ENCODE measurements around the gene VPREB3.
"Not testable (repeated sequence)": the region's sequence is repeated elsewhere in the genome, so short reads cannot be mapped to it uniquely, and the experiment has no call there.

The VPREB3 gene

GRCh38 chr22:23744485-23744884 is 9.7 kb downstream of the VPREB3 start:
- in situ Hi-C loops (cut with MboI; ENCODE audit: low sequenced_read_pairs), result no loop called here

DNA sequence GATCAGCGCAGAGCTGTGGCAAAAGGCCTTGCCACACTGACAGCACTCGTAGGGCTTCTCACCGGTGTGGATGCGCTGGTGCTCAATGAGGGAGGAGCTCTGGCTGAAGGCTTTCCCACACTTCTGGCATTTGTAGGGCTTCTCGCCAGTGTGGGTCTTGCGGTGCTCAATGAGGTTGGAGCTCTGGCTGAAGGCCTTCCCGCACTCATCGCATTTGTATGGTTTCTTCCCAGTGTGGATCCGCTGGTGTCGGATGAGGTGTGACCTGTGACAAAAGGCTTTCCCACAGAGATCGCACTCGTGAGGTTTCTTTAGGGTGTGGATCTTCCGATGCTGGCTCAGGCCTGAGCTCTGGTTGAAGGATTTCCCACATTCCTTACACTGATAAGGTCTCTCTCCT is 10.2 kb downstream of the VPREB3 start:
- in situ Hi-C loops (cut with MboI; ENCODE audit: low sequenced_read_pairs), result no loop called here

DNA sequence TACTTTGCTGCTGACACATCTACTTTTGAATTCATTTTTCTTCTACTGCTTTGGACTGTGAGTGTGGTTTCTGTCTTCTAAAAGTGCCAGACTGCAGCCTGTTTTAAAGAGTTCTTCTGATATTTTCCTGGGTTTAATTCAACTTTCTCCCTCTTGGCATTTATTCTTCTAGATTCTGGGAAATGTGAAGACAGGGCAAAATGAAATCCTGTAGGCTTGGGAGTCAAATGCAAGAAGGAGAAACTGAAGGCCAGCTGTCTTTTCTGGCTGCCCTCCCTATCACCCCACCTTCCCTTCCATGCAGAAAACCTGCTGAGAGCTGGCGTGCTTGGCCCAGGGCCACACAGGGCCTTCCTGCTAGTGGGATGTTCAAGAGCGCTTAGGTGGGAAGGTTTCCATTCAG is 10.9 kb downstream of the VPREB3 start:
- in situ Hi-C loops (cut with MboI; ENCODE audit: low sequenced_read_pairs), result no loop called here

DNA sequence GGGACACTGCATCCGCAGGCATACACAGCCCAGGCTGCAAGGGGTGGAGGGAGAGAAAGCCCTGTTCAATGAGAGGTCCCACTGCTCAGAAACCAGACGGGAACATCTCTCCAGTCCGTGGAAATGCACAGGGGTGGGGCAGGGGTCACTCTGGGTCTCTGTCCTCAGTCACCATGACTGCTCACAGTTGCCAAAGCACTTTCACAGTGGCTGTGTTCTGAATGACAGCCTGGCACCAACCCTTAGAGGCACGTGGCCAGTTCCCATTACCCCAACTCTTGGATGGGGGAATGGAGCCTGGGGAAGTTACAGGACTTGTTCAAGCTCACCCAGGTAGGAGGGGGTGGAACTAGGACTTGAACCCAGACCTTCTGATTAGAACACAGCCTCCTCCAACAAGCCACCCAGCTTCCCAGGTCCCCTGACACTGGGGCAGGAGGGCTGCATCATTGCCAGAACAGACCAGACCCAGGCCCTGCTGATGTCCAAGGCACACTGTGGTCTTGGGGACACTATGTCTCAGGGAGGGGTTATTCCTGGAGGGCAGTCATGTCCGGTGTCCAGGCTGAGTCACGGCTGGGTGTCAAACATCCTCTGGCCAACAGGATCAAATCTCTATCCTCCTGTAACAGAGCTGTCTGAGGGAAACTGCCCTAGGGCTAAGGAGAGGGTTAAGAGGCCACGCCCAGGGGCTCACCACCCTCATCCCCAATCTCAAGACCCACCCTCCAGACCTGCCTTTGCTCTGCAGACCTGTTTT is 11.5 kb downstream of the VPREB3 start:
- in situ Hi-C loops (cut with MboI; ENCODE audit: low sequenced_read_pairs), result no loop called here

DNA sequence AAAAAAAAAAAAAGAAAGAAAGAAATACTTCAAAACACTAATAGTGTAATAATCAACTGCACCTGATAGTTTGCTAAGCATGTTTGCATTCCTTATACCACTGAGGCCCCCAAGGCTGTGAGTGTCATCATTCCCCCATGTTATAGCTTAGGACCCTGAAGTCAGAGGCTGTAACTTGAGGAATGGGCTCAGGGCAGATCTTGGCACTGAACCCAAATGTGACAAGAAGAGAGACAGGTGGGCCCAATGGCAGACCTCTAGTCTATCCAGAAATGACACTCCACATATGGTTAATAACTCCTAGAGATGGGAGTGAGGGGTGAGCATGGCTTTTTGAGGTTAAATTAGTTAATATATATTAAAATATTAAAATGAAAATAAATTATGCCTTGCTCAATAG is 16.5 kb downstream of the VPREB3 start:
- in situ Hi-C loops (cut with MboI; ENCODE audit: low sequenced_read_pairs), result no loop called here

GRCh38 chr22:23728108-23728507 is 26.1 kb downstream of the VPREB3 start:
- in situ Hi-C loops (cut with MboI; ENCODE audit: low sequenced_read_pairs), result not testable (repeated sequence)

DNA sequence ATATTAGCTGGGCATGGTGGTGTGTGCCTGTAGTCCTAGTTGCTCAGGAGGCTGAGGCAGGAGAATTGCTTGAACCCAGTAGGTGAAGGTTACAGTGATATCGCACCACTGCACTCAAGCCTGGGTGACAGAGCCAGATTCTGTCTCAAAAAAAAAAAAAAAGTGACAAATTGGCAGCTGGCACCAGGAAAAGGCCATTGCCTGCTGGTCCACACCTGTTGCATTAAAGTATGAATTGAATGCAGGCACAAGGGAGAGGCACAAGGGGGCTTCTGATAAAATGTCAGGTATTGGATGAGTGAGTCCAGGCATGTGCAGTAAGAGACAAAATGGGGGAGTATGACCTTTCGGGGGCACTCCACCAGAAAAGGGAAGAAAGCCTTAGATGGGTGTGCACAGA is 31.5 kb downstream of the VPREB3 start:
- in situ Hi-C loops (cut with MboI; ENCODE audit: low sequenced_read_pairs), result no loop called here

DNA sequence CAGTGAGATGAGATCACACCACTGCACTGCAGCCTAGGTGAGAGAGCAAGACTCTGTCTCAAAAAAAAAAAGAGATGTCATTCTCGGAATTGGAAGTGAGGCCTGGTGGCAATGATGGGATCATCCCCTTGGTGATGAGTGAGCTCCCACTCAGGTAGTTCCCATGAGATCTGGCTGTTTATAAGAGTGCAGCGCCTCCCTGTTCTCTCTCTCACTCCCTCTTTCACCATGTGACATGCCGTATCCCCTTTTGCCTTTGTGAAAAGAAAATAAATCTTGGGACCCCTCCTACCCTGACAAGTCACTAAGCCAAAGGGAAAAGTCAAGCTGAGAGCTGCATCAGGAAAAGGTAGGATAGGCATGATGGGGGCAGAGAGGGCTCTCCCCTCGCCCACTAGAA is 32.1 kb downstream of the VPREB3 start:
- in situ Hi-C loops (cut with MboI; ENCODE audit: low sequenced_read_pairs), result no loop called here

GRCh38 chr22:23720855-23721254 is 33.4 kb downstream of the VPREB3 start:
- in situ Hi-C loops (cut with MboI; ENCODE audit: low sequenced_read_pairs), result no loop called here

DNA sequence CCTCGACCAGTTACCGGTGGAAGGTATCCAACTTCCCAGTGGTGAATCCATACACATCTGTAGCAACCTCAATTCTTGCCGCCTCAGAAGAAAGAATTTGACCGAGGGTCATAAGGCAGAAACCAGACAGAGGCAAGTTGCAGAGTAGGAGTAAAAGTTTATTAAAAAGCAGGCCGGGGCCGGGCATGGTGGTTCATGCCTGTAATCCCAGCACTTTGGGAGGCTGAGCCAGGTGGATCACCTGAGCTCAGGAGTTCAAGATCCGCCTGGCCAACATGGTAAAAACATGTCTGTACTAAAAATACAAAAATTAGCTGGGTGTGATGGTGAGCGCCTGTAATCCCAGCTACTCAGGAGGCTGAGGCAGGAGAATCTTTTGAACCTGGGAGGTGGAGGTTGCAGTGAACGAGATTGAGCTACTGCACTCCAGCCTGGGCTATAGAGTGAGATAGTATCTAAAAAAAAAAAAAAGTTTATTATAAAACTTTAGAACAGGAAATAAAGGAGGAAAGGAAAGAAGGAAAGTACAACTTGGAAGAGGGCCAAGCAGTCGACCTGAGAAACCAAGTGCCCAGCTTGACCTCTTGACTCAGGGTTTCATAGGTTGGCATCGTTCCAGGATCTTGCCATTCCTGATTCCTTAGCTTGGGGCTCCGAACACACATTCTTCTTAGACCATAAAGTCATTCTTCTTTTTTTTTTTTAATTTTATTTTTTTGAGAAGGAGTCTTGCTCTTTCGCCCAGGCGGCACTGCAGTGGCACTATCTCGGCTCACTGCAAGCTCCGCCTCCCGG is 35.7 kb downstream of the VPREB3 start:
- in situ Hi-C loops (cut with MboI; ENCODE audit: low sequenced_read_pairs), result no loop called here

DNA sequence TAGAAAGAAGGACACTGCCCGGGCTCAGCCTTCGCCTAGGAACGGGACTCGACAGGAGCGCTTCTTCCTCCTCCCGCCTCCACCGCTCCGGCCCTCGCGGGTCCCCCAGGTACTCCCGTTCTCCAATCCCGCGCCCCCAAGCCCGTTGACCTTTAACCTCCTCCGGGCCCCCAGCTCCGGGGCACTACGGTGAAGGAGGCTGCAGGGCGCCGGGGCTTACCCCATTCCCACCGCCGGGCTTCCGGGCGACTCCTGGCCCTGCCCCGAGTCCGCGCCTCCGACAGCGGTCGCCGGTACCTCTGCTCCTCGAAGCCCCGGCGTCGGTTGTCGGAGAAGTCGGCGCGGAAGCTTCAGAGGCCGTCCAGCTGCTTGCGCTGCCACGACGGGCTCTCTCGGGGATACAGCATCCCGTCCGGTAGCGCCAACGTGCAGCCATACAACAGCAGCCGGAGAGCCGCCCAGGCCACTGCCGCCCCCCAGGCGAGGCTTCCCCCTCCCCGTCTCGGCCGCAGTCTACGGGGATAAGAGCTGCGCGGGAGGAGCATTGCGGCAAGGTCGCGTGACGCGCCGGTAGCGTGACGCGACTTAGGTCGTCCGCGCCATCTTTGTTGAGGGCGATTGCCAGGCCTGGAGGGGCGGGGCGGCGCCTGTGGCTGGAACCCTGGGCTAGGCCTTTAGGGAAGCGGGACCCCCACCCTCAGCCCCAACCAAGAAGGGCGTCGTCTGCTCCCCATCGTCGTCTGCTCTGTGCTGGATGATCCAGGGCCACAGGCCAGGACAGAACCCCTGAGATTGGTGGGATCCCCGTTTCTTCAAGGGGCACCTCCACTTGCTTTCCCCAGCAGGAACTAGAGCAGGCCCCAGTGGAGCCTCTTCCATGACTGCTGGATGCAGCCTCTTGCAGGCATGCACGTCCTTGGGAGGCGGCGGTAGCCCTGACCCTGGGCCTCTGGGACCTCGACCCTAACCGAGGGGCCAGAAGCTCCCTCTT is 37.1 kb downstream of the VPREB3 start:
- in situ Hi-C loops (cut with MboI; ENCODE audit: low sequenced_read_pairs), result no loop called here

GRCh38 chr22:23715806-23716375 is 38.3 kb downstream of the VPREB3 start:
- in situ Hi-C loops (cut with MboI; ENCODE audit: low sequenced_read_pairs), result no loop called here

DNA sequence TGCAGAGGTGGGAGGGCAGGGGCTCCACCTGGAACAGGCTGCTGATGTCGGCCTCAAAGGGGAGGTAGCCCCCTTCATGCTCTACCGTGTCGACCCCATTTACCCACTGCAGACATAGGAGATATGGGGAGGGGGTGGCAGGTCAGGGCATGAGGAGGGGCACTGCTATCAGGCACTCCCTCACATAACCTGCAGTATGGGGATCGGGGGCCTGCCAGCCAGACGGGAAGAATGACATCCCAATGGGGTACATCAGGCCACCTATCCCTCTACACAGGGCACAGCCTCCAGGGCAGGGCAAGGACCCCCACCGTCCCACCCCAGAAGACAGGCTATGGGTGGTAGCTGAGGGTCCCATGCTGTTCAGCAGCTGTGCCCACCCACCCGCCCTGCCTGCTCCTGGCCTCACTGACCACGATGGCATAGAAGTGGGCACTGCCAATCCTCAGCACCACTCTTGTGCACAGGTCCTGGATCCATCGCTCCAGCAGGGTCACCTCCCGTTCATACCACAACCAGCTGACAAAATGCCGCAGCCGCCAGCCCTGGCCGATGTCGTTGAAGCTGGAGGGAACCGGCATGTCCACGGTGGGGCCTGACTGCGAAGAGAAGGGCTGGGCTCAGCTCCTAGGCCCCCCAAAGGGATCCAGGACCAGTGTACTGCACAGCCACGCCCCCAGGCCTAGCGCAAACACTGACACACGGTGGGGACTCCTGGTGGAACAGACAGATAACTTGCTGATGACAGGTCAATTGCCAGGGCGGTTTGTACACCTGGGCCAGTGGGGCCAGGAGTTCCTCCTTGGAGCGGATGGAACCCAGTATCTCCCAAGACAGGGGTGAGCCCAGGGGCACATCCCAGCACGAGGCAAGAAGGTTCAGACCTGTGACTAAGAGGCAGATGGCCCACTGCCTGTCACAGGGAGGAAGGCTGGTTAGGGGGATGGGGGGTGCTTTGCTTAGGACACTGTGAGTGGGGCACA is 39.3 kb downstream of the VPREB3 start:
- in situ Hi-C loops (cut with MboI; ENCODE audit: low sequenced_read_pairs), result no loop called here

DNA sequence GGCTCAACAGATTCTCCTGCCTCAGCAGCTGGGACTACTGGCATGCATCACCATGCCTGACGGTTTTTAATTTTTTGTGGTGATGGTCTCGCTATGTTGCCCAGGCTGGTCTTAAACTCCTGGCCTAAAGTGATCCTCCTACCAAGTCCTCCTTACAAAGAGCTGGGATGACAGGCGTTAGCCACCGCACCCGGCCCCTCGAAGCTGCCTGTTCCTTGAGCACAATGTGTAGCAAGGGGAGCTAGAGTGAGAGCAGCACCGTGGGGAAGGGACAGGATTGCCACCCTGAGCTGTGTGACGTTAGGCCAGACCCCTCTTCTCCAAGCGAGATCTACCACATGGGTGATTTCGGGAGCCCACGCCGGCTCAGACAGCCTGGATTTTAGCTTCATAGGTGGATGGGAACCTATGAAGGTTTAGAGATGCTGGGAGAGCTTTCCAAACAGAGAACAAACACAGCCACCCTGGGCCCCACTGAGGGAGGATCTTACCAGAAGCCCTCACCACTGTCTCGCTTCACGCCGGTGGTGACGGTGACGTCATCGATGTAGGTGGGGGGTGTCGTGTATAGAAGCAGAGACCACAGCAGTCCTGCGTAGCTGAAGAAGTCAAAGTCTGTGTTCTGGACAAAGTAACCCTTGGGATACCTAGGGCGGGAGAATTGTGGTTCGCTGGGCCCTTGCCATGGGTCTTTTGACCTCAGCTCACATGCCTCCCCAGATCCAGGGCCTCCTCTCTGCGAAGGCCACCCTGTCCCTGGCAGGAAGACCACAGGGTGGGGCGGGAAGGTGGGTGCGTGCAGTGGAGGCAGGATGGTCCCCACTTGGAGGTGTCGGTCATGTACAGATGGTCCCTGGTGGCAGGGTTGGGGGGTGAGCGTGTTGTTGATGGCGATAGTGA is 40.3 kb downstream of the VPREB3 start:
- in situ Hi-C loops (cut with MboI; ENCODE audit: low sequenced_read_pairs), result no loop called here

DNA sequence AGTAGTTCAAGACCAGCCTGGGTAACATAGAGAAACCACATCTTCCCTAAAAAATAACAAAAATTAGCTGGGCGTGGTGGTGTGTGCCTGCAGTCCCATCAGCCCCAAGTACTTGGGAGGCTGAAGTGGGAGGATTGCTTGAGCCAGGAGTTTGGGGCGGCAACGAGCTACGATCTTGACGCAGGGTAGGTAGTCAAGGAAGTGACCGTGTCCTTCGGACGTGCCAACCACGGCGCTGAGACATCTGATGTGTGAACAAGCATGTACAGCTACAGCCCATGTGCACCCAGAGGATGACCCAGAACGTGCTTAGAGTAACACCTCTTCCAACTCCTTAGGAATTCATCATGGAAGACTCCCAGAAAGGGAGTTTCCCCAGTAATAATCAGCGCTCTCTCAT is 42.0 kb downstream of the VPREB3 start:
- in situ Hi-C loops (cut with MboI; ENCODE audit: low sequenced_read_pairs), result no loop called here

- in situ Hi-C loops (cut with MboI; ENCODE audit: low sequenced_read_pairs), result no loop called here
These were observed 45.1 kb downstream of the VPREB3 start for GRCh38 chr22:23709107-23709506.

- in situ Hi-C loops (cut with MboI; ENCODE audit: low sequenced_read_pairs), result no loop called here
These were observed 46.0 kb downstream of the VPREB3 start for GRCh38 chr22:23708270-23708669.

- in situ Hi-C loops (cut with MboI; ENCODE audit: low sequenced_read_pairs), result no loop called here
These were observed 48.9 kb downstream of the VPREB3 start for GRCh38 chr22:23705358-23705757.

DNA sequence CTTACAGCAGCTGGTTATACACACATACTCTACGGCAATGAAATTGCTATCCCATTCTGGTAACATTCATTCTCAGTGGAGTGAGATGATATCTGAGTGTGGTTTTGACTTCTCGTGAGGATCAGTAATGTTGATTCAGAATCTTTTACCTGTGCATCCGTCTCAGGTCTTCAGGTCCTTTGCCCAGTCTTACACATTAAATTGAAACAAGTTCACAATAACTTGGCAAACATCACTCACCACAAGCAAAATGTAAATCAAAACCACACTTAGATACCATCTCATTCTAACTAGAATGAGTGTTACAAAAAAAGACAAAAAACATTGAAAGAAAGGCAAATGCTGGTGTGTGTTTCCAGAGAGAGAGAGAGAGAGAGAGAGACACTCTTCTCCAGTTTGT is 49.4 kb downstream of the VPREB3 start:
- in situ Hi-C loops (cut with MboI; ENCODE audit: low sequenced_read_pairs), result no loop called here

All from HL-60/S4 treated with retinoic acid at 250 ng/mL for 4 days and 3 days (cell line).